ENCODE results near the gene REG3G.

The REG3G gene

DNA sequence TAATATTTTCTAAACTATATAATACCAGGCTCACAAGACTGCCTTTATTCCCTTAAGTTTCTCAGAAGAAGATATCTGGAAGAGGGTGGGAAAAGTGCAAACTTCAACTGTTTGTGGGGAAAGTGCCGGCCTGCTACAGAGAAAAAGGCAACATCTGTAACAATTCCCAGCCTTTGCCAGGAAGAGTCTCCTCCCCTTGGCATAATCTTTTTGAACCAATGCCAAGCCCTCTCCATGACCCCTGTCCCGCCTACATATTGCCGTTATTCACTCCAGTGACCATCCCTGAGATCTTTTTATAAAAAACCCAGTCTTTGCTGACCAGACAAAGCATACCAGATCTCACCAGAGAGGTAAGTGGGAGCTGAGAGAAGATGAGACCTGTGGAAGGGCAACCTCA lies at the start of gene REG3G:
TSS of gene REG3G (plus strand) at position 282 of the 400 bp plus-strand sequence. CDS start 392 bp downstream, outside the sequence.
- no peak for DNase-seq (ENCODE audit: low spot score)

DNA sequence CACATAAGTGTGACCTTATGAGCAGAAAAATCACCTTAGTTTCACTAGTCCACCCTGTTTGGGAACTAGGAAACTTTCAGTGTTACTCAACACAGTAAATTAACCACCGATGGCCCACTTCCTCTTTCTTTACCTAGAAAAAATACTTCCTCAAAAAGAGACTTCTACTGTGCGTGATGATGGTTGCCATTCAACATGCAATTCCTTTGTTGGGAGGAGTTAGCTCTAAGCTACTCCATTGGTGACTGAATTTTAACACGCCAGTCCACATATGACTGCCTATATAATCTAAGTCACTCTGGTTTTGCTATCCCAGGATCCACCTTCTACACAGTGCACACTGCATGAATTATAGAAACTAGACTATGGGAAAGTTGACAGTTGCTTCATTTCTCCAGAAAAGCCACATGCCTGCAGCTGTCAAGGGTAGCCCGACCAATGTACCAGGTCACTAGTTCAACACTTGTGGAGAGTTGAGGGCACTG lies 47.8 kb upstream of the REG3G start:
- no peak for DNase-seq (ENCODE audit: low spot score)

DNA sequence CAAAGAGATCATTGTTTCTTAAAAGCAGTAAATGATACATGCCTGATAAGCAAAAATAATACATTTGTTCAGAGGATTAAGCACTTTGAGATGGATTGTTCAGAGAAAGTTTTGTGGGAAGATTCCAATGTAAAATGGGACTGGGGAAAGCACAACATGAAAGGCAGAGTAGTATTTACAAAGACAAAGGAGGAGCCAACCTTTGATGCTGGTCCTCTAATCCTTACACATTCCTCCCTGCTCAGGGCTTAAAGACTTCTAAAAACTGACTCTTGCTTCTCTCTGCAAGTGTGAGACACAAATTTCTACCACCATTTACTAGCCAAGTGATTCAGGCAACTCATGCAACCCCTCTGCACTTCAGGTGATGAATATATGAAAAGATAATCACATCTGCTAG lies 47.2 kb upstream of the REG3G start:
- no peak for DNase-seq (ENCODE audit: low spot score)

DNA sequence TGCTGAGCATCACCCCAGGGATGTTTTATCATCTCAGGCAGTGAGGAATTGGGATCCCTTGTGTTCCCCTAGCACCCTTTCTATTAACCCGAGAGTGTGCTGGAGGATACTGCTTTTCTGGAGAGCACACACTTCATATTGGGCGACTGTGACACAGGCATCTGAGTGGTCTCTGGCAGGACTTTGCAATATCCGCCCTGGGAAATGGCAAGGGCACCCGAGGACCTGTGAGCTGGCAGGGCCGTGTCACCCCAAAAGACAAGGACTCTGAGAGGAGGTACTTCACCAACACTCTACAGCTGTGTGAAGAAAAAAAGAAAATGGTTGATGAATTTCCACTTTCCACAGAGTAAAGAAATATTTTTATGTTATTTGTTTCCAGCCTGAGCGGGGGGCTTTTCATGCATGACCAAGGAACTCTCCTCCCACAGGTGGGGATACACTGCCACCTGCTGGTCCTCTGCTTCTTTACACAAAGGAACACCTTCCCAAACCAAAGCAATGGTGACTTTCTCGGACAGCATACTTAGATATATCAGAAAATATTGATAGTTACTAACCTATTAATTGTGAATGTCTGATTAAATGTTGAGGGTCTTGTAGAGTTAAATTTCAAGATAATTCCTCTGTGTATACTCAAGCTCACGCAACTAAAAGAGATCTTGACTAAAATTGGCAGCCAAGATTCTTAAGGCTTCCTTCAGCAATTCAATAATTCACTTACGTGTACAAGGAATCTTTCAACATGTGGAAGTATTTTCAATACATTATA lies 45.9 kb upstream of the REG3G start:
- DNase-seq (ENCODE audit: low spot score), result no peak

DNA sequence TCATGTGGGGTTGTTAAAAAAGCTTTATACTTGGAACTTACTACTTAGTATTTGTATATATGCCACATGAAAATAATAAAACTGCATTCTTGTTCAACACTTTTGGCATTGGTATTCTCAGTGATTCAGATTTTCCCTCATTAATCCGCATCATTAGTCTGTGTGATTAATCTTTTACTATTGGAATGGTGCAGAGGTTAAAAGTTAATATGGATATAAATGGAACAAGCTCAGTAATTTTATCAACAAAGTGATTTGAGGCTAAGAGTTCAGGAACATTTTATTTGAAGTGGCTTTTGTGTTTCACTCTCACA lies 45.4 kb upstream of the REG3G start:
- no peak for DNase-seq (ENCODE audit: low spot score)

DNA sequence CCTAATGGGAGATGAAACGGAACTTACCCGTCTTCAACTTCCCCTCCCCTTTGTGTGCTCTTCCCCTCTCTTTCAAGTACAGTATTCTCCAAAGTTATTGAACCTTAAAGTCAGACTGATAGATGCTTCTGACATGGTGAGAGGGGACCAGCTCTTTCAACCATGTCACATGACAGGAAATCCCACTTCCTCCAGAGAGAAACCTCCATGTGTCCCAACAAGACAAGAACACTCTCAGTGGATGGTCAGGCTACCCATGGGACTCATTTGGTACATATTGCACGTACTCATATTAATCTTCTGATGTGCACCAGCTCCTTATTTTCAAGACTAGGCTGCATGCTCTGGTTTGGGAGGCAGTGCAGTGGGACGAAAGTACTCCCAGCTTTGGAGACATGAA lies 44.6 kb upstream of the REG3G start:
- no peak for DNase-seq (ENCODE audit: low spot score)

DNA sequence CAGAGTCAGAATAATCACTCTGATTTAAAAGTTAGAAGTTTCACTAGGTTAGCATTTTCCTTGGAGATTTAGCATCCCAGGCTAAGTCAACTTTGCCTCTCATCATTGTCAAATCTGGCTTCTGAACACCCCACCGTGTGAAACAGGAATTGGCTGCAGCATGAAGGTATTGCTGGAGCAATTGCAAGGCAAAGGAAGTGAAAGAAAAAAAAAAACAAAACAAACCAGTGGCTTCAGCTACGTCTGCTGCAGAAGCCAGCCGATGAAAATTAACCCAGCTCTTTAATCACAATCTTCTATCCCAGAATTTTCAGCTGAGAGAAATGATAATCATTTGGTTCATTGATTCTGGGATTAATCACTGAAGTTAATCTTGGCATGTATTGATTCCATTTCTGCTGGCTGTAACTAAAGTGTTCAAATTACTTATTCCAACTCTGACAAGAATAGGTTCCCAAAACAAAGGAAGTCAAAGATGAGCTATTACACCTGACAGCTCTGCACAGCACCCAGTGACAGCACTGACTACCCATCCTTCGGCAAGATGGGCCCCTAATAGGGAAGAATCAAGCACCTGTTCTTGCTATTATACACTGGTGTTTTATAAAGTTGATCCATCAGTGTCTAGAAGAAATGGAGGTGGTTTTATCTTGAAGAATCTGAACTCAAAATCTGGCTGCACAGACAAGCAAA lies 42.7 kb upstream of the REG3G start:
- DNase-seq (ENCODE audit: low spot score), result no peak

DNA sequence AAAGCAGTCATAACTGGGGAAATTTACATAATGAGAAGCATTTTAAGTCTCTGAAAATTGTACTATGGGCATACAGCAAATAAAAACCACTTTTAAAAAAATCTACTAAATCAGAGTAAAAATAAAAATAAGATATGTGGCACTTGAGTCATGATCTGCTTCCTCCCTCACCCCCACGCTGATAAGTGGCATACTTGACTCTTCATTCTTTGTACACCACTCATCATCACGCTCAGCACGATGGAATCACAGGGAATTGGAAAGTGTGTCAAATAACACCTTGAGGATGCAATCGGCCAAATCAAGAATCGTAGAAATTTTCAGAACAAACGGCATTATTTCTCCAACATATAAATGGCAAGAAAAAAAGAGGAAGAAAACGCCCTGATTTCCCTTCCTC lies 41.1 kb upstream of the REG3G start:
- no peak for DNase-seq (ENCODE audit: low spot score)

DNA sequence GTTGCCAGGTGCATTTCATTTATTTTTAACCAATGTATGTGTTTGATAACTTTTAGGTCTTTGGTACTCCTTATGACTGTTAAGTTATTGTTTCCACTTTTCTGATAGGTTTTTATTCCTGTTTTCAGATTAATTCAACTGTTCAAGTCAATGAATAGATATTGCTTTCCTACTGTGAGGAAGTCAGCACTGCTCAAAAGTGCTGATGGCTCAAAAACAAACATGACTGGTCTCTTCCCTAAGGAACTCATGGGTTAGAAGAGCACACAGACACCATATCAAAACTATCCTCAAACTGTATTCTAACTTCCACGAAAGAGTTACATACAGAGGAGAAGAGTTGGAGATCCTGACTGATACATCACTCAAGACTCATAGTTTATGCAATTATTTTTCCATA lies 39.9 kb upstream of the REG3G start:
- no peak for DNase-seq (ENCODE audit: low spot score)

DNA sequence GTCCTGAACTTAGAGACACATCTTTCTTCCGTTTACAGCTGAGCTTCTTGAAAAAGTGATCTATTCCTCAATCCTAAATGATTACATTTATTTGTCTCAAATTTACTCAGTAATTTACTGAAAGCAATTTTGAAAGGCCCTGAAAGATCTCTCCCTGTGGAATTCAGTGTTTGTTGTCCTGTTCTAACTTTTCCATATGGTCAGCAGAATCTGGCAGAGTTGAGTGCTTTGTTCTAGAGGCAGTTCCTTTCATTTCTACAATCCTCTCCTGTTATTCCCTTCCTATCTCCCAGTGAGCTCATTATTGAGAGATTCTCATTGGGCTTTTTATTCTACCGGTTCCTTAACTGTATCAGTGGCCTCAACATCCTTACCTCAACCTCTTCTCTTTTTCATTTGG lies 36.5 kb upstream of the REG3G start:
- DNase-seq (ENCODE audit: low spot score), result no peak

DNA sequence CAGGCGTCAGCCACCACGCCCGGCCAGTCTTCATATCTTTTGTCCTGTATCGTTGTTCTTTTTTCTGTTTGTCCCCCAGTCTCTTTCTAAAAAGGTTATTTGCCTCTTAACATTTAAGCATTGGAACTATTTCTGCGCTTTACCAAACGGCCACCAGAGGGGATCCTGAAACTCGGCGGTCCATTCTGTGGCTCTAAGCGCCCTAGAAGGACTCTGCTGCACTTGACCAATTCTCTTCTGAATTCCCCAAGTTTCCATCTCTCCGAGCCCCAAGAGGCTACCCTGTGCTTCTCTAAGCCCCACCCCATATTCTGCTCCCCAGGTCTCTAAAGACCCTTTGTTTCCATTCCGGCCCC lies 33.1 kb upstream of the REG3G start:
- no peak for DNase-seq (ENCODE audit: low spot score)

DNA sequence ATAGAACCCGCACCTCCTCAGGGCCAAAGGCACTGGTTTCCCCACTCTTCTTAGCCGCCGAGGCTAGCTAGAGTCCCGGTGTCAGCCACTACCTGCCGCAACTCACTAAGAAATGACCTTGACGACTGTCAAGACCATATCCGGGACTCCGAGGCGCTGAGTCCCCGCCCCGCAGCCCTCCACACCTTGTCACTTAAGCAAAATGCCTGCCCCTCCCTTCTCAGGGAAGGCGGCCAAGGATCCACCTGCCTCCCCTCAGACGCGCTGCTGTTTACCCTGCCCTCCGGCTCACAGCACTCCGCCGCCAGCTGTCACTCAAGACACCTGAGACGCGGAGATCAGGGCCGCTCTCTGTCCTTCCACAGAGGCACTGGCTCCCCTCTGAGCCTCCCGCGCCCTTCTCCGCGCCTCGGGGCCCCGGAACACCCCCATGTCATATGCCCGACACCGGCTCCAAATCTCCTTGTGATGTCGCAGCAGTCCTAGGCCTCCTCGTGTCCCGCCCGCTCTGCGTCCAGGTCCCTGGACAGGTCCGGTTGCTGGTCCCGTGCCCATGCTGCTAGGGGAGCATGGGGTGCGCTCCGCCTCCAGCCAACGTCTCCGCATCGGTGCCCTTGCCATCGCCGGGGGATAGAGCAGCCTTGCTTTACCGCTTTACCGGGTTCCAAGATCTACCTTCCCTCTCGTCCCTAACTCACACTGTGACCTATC lies 32.5 kb upstream of the REG3G start:
- DNase-seq (ENCODE audit: low spot score), result no peak

DNA sequence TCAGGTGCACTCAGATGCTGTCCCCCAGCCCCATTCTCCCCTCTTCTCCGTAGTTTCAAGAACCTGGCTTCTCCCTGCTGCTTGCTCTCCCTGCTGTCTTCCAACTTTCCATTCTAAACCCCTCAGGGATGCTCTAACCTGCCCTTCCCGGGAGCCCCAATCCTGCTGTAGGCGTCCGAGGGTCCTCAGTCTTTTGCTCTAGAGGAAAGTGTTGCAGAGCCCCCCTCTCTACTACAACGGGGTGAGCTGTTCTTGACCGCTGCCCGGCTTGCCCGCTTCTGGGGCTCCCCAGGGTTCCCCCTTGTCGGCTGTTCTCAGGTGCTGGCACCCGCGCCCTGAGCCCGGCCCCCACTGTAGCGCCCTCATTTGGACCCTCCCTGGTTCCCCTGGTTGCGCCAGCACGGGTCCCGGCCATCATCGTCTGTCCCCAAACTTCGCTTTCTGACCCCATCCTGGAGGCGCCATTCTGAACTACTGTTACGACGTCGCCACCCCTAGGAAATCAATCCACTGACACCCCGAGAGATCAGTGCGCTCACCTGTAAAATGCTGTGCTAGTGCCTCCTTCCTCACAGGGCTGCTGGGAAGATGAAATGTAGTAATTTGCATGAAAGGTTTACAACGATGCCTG lies 31.9 kb upstream of the REG3G start:
- no peak for DNase-seq (ENCODE audit: low spot score)

DNA sequence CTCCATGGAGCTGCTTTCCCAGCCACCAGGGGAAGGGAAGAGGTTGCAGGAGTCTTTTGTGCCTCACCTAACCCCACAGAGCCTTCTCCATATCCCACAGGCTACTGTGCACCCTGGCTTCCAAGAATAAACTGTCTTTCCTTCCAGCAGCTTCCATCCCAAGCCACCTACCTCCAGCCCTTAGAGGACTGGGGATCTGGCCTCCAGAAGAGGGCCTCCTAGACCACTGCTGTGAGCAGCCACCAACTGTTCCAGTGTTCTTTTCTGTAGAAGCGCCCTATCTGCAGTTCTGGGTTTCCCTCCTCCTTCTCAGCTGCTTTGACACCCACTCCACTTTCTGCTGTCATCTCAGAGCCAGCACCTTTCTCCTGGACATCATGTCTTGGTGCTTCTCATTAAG lies 30.7 kb upstream of the REG3G start:
- DNase-seq (ENCODE audit: low spot score), result no peak

DNA sequence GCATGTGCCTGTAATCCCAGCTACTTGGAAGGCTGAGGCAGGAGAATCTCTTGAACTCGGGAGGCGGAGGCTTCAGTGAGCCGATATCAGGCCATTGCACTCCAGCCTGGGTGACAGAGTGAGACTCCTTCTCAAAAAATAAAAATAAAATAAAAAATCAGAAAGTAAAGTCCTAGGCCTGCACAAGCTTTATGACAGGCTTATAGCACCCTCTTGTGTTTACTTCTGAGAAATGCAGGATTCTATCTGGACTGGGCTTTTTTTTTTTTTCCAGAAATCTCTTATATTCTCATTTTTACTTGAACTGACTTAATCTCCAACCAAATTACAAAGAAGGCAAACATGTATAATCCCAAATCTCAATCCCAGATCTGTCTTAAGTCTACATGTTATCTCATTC lies 26.1 kb upstream of the REG3G start:
- DNase-seq (ENCODE audit: low spot score), result no peak

DNA sequence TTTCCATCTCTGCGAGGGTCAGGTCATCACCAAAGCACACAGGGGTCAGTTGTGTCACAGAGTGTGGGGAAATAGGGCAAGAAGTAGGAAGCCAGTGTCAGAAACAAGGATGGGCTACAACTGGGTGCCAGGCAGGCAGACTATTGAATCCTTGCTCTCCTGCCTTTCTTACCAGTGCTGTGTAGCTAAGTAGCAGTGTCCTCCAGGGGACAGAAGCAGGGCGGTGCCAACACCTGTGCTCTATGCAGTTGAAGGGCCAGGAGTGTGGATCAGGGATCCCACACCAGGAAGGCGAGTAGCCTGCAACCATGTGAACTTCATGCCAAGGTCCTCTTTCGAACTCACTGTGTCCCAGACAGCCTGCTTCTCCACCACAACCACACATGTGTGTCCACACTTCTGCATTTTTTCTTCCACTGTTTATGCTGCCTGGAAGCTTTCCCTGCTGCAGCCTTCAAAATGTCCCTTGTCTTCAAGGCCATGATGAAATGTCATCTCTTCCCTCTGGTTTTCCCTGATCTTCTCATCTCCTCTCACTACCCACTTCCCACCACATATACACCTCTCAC lies 25.4 kb upstream of the REG3G start:
- no peak for DNase-seq (ENCODE audit: low spot score)

DNA sequence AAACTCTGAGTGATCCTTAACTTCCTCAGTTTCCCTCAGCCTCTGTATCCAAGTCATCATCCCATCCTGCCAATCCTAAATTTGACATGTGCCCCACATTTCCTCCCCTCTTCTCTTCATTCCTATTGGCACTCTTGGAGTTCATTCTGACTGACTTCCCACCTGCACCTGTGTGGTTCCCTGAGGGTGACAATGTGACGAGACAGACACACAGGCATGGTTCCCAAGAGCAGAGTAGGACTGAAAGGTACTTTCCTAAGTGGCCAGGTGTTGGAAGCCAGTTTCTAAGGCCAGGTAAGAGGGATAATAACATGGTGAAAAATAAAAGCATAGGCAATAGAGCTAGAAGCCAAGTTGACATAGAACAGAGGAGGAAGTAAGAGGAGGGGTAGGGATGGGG lies 24.2 kb upstream of the REG3G start:
- no peak for DNase-seq (ENCODE audit: low spot score)

DNA sequence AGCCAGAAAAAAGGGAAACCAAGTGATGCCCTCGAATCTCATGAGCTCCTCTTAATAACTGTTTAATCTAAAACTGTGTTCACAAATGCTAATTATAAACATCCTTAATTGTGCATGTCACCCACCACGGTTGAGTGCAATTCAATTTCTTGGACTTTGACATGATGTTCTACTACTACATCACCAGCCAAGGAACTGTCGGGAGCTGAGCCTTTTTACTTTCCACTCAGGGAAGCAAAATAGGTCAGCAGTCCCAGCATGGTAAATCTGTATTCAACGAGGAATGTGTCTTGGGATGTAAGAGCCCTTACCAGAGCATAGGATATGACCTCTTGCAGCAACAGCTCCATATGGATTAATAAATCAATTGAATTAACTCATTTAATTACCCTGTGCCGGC lies 20.8 kb upstream of the REG3G start:
- DNase-seq (ENCODE audit: low spot score), result no peak

DNA sequence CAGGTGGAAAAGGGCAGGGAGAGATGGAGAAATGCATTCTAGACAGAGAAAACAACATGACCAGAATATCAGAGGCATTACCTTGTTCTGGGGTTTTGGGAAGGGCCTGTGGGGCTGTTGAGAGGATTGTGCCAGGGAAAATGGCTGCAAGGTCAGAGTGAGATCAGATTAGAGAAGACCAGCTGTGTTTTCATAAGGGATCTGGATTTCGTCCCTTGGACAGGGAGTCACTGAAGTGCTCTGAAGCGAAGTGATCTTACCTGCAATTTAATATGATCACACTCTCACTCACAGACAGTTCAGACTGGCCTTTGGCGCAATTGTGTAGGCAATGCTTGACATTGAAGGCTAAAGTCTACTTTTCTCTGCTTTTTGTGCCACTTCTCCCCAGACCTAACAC lies 20.3 kb upstream of the REG3G start:
- no peak for DNase-seq (ENCODE audit: low spot score)

DNA sequence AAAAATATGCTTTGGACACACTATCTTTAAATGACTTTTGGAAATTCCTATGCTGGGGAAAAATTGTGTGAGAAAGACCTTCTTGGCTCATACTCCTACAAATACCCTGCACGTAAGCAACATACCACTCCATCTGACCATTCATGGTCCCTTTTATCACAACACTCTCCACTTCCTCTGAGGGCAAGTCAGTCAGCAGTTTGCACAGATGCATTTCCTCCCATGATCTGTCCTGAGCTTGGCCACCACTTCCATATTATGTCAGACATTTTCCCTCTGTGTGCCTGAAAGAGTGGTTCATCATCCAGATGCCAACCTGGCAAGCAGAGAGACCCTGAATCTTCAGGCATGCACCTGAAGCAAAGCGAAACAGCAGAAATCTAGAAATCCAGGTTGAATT lies 16.1 kb upstream of the REG3G start:
- DNase-seq (ENCODE audit: low spot score), result no peak

DNA sequence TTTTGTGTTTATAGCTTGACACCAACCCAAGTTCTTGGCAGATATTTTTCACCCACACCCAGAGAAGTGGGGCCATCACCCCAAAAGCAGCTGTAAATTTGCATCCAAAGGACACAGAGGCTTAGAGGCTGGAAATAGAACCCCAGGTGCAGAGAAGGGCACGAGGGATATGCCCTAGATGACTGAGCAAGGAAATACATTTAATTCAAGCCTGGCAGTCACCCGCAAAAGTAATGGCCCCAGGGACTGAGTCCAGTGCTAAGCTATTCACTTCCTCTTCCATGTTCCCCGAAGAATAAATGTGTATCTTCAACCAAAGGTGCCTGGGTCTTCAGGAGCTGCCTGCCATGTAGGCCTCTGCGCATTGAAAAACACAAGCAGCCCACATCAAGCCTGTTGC lies 14.0 kb upstream of the REG3G start:
- DNase-seq (ENCODE audit: low spot score), result no peak

DNA sequence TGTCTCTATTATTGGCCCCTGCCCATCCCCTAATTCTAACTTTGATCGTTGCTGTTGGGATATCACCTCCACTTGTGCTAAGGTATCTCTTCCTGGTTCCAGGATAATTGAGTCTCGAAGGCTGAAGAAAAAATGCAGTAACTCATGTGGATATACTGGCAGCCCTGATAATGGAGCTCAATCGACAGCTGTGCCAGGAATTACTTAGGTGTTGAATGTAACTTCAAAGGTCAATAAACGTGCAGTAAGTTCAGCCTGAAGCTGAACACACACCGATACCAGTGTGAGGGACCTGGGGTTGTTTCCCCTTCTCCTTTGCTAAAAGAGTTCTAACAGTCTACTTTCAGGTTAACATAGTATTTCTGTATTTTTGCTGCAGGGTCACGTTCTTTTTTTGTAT lies 11.9 kb upstream of the REG3G start:
- DNase-seq (ENCODE audit: low spot score), result no peak

DNA sequence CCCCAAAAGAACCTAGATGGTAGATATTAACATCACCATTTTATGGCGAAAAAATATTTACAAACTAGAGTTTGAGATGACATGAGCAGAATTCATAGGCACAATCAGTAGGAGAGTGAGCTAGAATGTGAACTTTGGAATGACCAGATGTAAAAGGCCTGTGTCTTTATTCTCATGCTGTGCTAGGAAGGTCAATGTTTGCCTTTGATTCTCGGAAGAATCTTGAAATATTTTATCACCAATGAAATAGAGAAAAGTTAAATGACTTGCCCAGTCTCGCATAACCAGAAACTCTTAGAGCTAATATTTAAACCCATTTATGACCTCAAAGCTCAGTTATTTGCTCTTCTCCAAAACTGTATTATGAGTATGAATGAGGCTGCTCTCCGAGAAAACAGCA lies 9.2 kb upstream of the REG3G start:
- DNase-seq (ENCODE audit: low spot score), result no peak

Measured in AG08395 (cell line).